Stimulated activated CD4-positive, alpha-beta T cell treated with anti-CD3 and anti-CD28 coated beads, Interleukin-12 subunit alpha, Interleukin-12 subunit beta, amount 100 ng/mL, for 24 hours (primary cell): ENCODE results near the gene SEPTIN5.

Source experiments
- DNase-seq, 2 experiments: peaks; one replicate each; pipeline ENCODE4 v3.0.0-alpha.2; 2020; ENCODE audit warnings: low read depth in 2 of 2

The SEPTIN5 gene

DNA sequence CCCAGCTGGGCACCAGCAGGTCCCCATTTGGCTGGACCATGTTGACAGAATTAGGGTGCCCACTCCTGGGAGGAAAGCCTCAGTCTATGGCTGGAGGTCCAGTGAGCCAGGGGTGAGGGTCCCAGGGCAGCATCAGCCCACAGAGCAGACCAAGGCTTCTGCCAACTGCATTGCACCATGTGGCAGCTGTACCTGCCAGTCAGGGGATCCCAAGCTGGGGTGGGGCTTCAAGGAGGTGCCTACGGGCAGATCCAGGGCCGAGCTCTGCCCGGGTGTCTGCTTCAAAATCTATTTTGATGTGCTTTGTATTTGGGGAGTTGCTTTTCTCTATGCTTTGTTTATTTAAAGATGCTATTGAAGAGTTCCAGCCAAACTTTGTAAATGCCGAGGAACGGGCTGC lies 19.5 kb downstream of the SEPTIN5 start:
- no peak for DNase-seq

DNA sequence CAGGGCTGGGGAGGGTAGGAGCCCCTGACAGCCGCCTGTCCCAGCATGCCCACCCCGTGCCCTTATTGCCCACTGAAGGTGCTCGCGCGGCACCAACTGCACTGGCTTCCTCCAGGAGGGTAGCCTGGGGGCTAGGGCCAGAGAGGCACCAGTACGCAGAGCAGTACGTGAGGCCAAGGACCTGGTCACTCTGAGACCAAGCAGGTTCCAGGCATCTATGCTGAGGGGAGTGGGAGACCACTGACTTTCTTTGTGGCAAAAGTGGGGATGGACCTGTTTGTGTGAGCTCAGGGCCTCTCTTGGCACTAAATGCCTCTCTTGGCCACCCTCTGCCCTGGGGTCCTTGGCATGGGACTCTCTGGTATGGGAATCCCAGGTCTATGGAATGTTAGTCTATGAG lies 19.9 kb downstream of the SEPTIN5 start:
- DNase-seq, result no peak

DNA sequence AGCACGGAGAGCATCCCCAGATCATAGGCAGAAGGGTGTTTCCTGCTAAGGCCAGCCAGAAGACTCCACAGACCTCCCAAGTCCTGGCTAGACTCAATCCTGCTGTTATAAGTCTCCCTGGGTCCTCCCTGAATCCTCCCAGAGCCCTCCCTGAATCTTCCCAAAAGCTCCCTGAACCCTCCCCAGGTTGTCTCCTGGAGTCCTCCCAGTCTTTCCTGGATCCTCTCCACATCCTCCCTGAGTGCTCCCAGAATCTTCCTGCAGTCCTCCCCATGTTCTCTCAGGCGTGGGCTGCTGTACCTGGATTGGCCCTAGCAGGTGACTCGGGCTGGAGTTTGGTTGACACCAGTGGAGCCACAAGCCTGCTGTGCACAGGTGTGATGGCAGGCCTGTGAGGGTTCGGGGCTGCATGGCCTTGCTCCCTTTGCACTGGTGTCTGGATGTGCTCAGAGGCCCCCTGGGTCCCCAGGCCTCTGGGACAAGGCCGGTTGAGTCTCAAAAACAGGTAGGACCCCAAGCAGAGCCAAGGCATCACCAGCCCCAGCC lies 20.6 kb downstream of the SEPTIN5 start:
- DNase-seq, result no peak

DNA sequence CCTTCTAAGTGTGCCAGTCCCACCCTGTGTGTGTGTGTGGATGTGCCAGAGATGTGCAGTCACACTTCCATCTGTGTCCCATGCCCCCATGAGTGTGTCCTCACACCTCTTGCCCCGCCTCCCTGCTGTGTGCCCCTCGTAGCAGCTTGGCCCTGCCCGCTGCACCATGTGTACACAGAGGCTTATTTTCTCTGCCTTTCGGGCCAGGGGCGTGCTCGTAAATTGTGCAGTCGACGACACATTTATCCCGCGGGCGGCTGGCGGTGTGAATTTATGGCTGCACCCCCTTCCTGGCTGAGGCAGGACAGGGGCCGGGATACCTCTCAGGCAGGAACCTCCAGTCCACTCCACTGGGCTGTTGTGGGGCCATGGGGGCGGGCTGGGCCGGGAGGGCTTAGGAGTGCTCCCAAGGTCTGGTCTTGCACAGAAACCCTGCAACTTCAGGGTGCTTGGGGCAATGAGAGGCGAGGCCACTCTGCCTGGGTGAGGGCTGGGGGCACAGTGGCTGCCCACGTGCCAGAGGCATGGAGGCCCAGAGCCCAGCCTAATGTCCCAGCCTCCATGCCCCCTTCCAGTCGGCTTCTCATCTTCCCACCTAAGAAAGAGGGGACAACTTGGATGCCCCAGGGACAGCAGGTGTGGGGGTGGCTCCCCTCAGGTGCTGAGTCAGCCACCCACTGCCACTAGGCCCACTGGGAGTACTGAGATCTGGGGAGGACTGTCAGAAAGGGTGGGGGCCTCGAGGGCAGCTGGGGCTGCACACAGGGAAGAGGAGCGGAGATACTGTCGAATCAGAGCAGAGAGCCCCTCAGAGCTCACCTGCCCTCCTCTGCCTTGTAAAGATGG lies 21.6 kb downstream of the SEPTIN5 start:
- no peak for DNase-seq

DNA sequence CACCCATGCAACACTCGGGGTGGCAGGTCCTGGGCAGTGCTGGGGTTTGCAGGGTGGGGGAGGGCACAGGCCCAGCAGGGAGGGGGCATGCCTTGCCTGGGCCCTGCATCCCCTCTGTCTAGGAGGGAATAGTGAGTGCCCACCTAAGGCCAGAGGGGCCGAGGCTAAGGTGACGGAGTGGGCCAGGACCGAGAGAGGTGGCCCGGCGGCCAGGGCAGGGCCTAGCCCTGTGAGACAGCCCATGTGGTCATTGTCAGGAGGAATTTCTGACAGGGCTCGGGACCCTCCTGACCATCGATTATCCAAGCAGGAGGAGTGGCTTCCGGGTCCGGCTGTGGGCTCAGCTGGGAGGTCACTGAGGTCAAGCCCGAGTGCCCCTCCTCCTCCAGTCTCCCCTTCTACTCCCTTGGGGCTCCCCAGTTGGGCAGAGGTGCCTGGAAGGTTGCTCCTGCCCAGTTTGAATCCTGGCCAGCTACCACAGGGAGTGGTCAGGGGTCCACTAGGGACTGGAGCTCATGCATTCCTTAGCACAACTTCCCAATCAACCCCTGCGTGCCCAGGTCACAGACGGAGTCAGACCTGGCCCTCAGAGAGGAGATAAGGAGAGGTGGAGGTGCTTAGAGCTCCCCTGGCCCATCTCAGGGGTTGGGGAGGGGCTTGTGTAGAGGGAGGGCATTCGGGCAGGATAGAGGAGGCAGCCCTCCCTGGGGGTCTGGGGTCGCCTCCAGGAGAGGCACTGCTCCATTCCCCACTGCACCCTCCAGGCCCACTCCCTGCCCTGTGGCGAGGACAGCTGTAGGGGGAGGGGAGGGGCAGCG lies 23.8 kb downstream of the SEPTIN5 start:
- no peak for DNase-seq

DNA sequence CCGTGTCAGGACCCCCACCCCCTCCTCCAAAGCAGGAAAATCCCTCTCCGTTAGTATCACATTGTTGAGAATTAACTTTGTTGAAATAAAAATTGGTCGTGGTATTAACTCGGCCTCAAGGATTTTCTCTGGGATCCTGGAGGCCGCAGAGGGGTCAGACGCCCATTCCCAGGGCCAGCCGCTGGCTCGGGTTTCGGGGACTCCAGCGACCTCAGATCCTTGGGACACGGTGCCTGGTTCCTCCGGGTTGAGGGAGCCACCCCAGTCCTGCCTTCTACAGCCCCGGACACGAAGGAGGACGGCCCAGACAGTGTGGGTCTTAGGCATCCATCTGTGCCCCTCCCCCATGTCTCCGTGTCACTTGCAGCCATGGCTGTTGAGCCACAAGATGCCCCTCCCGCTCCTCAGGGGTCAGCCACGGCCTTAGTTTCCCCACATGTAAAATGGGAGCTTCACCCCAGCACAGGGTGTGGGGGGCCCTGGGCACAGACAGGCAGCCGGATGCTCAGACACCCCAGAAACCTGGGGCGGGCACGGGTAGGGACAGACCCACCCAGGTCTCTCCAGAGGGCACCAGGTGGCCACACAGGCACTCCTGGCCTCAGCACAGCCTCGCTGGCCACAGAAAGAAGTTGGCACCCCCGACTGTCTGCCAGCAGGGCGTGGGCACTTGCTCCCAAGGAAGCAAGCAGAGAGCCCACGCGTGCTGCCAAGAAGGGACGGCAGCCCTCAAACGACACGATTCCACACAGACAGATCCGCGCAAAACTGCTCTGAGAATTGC lies 24.6 kb downstream of the SEPTIN5 start:
- no peak for DNase-seq

DNA sequence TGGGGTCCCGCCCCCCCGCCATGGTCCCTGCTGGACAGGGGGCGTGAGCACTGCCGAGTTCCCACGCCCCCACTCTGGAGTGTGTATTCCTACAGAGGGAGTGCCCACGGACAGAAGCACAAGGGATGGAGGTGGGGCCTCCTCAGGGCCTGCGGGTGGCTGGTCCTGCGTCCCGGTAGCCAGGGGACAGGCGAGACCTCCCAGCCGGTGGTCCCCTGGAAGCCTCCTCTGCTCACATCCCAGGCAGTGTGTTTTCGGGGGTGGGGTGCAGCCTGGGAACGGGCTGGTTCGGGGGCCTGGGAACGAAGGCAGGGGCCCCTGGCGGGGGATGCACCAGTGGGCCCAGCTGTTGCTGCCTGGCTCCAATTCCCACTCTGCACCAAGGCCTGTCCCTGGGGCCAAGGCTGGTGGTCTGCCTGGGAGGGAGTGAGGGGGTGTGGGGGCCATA lies 25.2 kb downstream of the SEPTIN5 start:
- DNase-seq, result no peak

DNA sequence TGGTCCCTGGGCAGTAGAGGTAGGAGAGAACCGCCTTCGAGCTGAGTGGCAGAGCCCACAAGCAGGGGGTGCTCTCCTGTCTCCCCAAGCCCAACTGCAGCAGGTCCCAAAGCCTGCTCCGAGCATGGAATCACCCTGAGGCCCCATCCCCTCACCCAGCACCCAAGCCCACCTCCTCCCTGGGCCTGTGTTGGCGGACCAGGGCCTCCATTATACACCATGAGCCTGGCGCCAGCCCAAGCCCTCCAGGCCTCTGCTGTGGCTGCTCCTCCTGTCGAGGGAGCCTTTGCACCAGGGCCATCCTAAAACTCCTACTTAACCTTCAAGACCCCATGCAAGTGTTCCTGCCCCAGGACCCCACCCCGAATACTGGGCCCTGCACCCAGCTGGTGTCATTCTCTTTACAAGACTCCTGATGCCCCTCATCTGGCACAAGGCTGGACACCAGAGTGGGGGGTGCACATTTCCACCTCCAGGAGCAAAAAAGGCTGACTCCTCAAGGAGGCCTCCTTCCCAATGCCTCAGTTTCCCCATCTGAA lies 25.7 kb downstream of the SEPTIN5 start:
- no peak for DNase-seq

DNA sequence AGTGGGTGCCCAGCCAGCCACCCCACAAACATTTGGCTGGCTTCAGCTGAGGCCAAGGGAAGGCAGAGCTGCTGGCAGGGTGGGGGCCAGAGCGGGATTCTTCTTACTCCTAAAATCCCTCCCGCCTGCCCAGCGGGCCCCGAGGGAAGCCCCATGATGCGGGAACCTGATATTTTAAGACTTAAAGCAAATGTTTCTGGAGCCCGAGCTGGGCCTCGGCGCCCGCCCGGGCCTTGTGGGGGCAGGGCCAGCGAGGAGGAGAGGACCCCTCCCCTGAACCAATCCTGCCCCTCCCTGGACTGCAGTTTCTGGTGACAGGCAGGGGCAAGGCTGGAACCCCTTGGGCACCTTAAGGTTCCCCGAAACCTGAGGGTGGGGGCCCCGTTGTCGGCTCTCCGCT lies 26.3 kb downstream of the SEPTIN5 start:
- no peak for DNase-seq

DNA sequence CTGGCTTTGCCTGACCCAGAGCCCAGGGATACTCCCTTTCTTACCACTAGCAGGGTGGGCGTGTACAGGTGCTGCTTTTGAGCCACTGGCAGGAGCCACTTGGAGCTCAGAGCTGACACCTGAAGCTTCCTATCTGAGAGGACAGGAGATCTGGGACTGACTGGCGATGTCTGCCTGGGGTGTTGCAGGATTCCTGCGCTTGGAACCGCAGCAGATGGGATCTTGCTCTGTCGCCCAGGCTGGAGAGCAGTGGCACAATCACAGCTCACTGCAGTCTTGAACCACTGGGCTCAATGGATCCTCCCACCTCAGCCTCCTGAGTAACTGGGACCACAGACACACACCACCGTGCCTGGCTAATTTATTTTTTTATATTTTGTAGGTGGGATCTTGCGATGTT lies 26.8 kb downstream of the SEPTIN5 start:
- no peak for DNase-seq

DNA sequence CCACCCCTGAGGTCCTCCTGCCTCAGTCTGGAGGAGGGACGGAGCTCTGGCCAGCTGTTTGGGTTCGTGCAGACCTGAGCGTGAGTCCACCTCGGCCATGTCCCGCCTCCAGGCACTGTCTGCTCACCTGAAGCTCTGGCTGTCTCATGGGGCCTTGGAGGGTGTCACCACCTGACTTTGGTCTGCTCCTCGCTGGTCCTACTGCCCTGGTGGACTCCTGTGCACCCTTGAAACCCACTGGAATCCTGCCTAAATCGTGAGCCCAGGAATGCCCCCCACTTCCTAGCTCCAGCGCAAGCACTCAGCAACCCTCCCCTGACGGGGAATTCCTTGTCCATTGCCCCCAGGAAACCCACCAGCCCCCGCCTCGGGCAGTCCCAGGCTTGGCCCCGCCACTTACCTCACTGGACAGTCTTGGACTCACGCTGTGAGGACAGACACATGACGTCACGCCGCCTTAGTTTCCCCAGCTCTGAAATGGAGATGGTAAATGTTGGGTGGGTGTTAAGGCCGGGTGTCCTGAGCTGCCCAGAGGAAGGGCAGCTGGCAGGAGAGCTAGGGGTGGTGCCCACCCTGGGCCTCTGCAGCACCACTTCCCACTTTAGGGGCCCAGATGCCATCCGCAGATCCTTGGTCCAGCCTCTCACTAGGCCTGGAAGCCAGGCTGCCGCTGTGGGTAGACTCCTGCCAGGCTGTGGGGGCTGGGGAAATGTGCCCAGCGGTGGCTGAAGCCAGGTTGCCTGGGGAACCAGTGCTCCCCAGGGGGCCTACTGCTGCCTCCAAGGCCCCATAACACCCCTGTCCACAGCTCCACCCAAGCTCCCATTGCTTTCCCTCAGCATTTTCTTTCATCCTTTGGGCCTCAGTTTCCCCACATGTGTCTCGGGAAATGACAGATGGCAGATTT lies 28.1 kb downstream of the SEPTIN5 start:
- DNase-seq, result no peak

DNA sequence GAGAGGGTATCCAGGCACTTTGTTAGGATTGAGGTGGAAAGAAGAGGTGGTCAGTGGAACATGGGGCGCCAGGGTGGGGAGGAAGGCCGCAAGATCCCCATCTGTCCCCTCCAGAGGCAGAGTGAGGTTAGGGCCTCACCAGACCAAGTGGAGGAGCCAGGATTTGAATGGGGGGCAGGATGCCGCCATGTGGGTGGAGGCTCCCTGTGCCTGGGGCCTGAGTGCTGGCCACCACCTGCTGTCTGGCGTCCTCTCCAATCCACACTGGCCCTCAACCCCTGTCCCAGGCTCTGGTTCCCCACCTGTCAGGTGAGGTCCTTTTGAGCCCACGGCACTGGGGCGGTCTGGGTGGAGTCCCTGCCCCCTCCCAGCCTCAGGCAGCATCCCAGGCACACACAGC lies 28.8 kb downstream of the SEPTIN5 start:
- no peak for DNase-seq

DNA sequence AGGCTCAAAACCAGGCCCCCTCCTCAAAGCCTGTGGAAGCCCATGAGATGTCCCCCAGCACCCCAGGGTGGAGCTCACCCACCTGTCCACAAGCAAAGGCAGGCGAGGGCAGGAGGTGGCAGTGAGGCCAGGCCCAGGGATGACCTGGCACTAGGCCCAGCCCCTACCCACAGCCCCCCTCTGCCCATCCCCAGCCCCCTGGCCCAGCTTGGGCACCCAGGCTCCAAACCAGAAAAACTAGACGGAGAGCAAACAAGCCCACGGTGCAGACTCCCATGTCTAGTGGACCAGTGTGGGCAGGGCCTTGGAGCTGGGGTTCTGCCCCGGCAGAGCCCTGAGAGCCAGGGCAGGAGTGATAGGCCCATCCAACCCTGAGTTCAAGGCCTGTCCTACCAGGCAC lies 29.3 kb downstream of the SEPTIN5 start:
- no peak for DNase-seq

DNA sequence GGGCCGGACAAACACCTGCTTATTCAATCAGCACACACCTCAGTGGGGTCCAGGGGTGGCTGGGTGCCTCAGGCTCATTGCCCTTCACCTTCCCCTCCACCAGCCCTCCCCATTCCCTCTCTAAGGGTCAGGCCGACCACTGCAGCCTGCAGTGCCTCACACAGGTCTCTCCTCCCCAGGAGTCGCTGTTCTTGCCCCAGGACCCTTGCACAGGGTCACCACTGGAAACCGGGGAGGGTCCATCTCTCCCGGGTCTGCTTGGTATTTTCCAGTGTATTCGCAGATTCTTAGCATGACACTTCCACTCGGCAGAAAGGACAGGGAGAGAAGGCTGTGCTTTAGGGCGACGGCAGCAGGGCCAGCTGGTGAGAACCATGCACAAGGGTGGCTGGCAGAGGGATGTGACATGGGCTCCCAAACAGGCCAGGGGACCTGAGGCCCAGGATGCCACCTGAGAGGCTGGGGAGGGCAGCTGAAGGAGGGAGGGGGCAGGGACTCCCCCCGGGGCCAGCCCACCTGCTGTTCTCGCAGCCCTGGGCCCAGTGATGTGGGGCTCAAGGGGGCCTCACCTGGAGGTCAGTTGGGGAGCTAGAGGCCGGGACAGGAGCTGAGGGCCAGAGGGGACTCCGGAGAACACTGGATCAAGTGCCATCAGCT lies 30.2 kb downstream of the SEPTIN5 start:
- no peak for DNase-seq

DNA sequence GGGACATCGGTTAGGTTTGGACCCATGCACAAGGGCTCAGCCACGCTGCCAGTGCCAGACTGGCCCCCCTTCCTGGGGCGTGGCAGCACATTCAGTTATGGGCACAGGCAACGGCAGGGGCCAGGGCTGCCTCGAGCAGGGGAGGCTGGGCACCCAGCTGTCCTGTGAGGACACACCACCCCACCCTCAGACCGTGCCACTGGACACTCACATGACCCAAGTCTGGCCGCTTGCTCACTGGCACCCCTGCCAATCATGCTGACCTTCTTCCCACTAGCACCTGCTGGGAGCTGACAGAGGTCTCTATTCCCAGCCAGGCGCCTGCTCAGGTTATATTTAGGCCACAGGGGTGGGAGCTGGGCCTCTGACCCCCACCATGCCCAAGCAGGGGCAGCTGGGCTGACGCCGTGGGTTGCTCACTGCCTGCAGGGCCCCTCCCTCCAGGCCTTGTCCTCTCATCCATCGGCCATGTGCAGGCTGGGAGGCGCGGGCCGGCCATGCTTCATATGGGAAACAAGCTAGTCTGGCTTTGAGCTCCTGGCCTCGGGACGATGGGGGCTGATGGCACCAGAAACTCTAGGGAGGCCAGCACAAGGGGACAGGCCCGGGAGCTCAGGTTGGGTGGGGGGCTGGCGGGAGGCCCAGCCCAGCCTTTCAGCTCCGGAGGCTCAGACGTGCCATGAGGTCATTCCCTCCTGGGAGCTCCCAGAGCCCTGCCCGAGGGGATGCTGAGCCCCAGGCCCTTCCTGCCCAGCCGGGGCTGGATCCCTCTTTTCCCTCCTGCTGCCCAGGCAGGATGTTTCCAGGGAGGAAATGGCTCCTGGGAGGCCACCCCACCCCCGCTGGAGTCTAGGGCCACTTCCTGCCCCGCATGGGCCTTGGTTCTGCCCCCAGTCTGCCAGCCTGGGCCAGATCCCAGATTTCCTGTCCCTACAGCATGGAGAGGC lies 31.1 kb downstream of the SEPTIN5 start:
- no peak for DNase-seq

DNA sequence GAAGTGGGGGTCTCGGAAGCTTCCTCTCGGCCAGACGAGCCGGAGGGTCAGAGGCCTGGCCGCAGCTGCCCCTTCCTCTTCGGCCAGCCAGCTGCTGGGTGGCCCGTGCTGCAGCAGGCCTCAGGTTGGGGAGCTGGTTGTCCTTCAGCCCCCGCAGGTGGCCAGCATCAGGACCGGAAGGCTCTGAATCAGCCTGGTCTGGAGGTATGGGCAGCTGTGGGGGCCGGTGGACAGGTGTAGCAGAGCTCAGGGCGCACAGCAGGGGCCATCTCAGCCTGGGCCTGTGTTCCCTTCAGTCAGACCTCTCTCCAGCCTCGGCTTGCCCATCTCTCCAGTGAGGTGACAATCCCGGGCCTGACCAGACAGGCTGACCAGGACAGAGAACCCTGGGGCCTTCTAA lies 32.4 kb downstream of the SEPTIN5 start:
- no peak for DNase-seq

DNA sequence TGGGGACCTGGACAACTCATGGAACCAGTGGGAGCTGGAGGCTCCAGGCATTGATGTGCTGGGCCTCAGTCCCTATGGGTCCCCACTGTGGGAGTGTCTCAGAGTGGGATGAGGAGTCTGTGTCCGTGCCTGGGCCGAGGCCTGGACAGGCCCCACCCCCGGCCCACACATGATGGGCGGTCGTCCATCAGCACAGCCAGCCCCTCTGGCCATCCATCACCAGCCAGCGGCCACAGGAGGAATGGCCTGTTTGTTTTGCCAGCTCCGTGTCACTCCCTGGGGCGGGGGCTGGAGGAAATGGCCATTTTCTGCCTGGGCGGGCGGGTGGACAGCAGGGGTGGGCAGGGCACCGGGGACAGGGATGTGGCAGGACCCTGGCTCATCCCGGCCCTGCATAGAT lies 33.2 kb downstream of the SEPTIN5 start:
- no peak for DNase-seq

DNA sequence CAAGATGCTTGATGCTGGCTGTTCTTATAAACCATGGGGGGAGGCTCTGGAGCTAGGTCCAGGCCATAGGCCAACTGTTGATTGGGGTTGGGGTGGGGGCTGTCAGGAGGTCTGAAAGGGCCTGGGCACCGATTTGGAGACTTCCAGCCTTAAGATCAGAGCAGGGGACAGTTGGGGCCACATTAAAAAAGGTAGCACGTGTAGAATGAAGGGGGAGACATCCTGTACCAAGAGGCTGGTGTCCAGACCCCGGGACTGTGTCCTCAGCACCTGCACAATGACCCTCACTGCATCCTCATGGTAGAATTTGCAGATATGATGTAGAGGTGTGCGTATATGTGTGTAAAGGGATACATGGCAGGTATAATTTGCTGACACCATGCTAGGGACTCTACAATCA lies 33.8 kb downstream of the SEPTIN5 start:
- no peak for DNase-seq
